ENCODE measurements around the gene TSHZ2. TPM values are rescaled to one million over a fixed set of nuclear protein-coding genes. Genes with fewer than 3 reads are reported as not detected.

Gene TSHZ2
- total RNA-seq, 1 experiment from 2014 or later = 0.20 TPM

GRCh38 chr20:52971498-52972189 lies 514 bp upstream of the TSHZ2 start:
- ChIA-PET CTCF (no interaction called here), POLR2A (no interaction called here)
- H3K36me3 Mint-ChIP-seq = no peaks in the 10 kb centered on the region
- H3K4me1 Mint-ChIP-seq = no peaks in the 10 kb centered on the region
- DNase-seq (ENCODE audit: low spot score) = no peak
- H3K27ac Mint-ChIP-seq = no peak overlapping the region
- peak overlapping the region; percentile 65 for H3K4me3 Mint-ChIP-seq
- H3K27me3 Mint-ChIP-seq (ENCODE audit: low read depth) = peaks cover 27% of the 10 kb centered on the region
- 0 out of 2 replicates have a peak, but pooled peaks cover under 1% of the 10 kb centered on the region for H3K9me3 Mint-ChIP-seq
- 0 out of 2 replicates have a peak, but pooled peaks have one; percentile 4 for TF ChIP-seq ZNF423 (CRISPR knock-in tag; IDR thresholded peaks at IDR 0.05)
- TF ChIP-seq CREM (CRISPR knock-in tag; IDR thresholded peaks at IDR 0.05) = no peak
- peak; percentile 42; the same call in 1 of the 2 replicates for ATAC-seq

GRCh38 chr20:52972965-52973819 lies 1.0 kb downstream of the TSHZ2 start:
- ATAC-seq = peak; percentile 79
- peak; percentile 46 for DNase-seq (ENCODE audit: low spot score)
- POLR2A ChIA-PET = no interaction called here
- no peaks in the 10 kb centered on the region for H3K9me3 Mint-ChIP-seq
- H3K27me3 Mint-ChIP-seq (ENCODE audit: low read depth) = peaks cover 27% of the 10 kb centered on the region
- CTCF ChIA-PET = interaction anchor here (1.1 to 1.2 kb wide), 2 partner anchors 39 to 244 kb away, joined by 3 to 5 read pairs; no protein-coding TSS in a partner anchor
- TF ChIP-seq ZBTB21 (CRISPR knock-in tag; IDR thresholded peaks at IDR 0.05; ENCODE audit: borderline replicate concordance) = no peak
- TF ChIP-seq ZMAT4 (CRISPR knock-in tag; IDR thresholded peaks at IDR 0.05) = no peak
- TF ChIP-seq ZNF232 (CRISPR knock-in tag; IDR thresholded peaks at IDR 0.05) = no peak
- no peak for TF ChIP-seq TP53 (CRISPR knock-in tag; IDR thresholded peaks at IDR 0.05)
- no peak for TF ChIP-seq ZSCAN18 (CRISPR knock-in tag; IDR thresholded peaks at IDR 0.05)
- no peak overlapping the region for H3K27ac Mint-ChIP-seq
- H3K36me3 Mint-ChIP-seq = no peaks in the 10 kb centered on the region
- peaks cover 13% of the 10 kb centered on the region for H3K4me1 Mint-ChIP-seq
- peak overlapping the region; percentile 94 for H3K4me3 Mint-ChIP-seq

GRCh38 chr20:52974179-52974594 lies 2.0 kb downstream of the TSHZ2 start:
- TF ChIP-seq NR1H2 (CRISPR knock-in tag; IDR thresholded peaks at IDR 0.05) = no peak
- no peak for TF ChIP-seq NFE2L1 (CRISPR knock-in tag; IDR thresholded peaks at IDR 0.05)
- no peak for TF ChIP-seq ZNF423 (CRISPR knock-in tag; IDR thresholded peaks at IDR 0.05)
- no peak for TF ChIP-seq ZSCAN18 (CRISPR knock-in tag; IDR thresholded peaks at IDR 0.05)
- TF ChIP-seq ZNF232 (CRISPR knock-in tag; IDR thresholded peaks at IDR 0.05) = no peak
- TF ChIP-seq HMGA2 (CRISPR knock-in tag; IDR thresholded peaks at IDR 0.05) = no peak
- no peak for TF ChIP-seq SP1 (CRISPR knock-in tag; conservative IDR thresholded peaks at IDR 0.05)
- TF ChIP-seq ZNF138 (CRISPR knock-in tag; conservative IDR thresholded peaks at IDR 0.05) = no peak
- no peak for TF ChIP-seq SMAD4 (CRISPR knock-in tag; IDR thresholded peaks at IDR 0.05)
- TF ChIP-seq ESRRA (CRISPR knock-in tag; IDR thresholded peaks at IDR 0.05; ENCODE audit: borderline replicate concordance) = no peak
- no peak for TF ChIP-seq ATF1 (CRISPR knock-in tag; IDR thresholded peaks at IDR 0.05)
- TF ChIP-seq RELA (CRISPR knock-in tag; IDR thresholded peaks at IDR 0.05; ENCODE audit: borderline replicate concordance) = no peak
- Mint-ChIP-seq H3K36me3 (no peaks in the 10 kb centered on the region), H3K9me3 (no peaks in the 10 kb centered on the region), H3K4me3 (no peak overlapping the region; the same call in 1 of the 2 replicates), H3K4me1 (peaks cover 15% of the 10 kb centered on the region), H3K27ac (no peak overlapping the region), H3K27me3 (ENCODE audit: low read depth) (peaks cover 27% of the 10 kb centered on the region)
- no peak for DNase-seq (ENCODE audit: low spot score)
- CTCF ChIA-PET = interaction anchor here (1.1 to 1.2 kb wide), 2 partner anchors 40 to 243 kb away, joined by 3 to 5 read pairs; no protein-coding TSS in a partner anchor
- POLR2A ChIA-PET = no interaction called here
- ATAC-seq = no peak

Data from WTC11 (cell line).